Mucosa of descending colon (tissue), 3 donors: ENCODE measurements around the gene LIX1. TPM values are rescaled to one million over a fixed set of nuclear protein-coding genes. Genes with fewer than 3 reads are reported as not detected.
A peak's percentile ranks its signal among the peaks of the same experiment; 100 is the strongest.
"Not testable (repeated sequence)": the region's sequence is repeated elsewhere in the genome, so short reads cannot be mapped to it uniquely, and the experiment has no call there.

Source experiments
- ATAC-seq: fragments of 200-7000 bp; cut with Tn5 transposase; one replicate; pipeline ENCODE4 v1.9.1; 2020; ENCODE audit warnings: mild to moderate bottlenecking, moderate library complexity
- DNase-seq, 3 donors: peaks; one replicate each; pipeline ENCODE4 v3.0.0-alpha.2; 2020
- H3K36me3 ChIP-seq: fragments of 200-600 bp; one replicate; pipeline ENCODE4 v1.8.0; 2021; ENCODE audit warnings: low read depth, mild to moderate bottlenecking
- H3K4me1 ChIP-seq: fragments of 200-600 bp; one replicate; pipeline ENCODE4 v1.8.0; 2021; ENCODE audit warnings: low read depth, mild to moderate bottlenecking
- H3K4me3 ChIP-seq: fragments of 200-600 bp; one replicate; pipeline ENCODE4 v1.8.0; 2021; ENCODE audit warnings: mild to moderate bottlenecking
- H3K9me3 ChIP-seq: fragments of 200-600 bp; one replicate; pipeline ENCODE4 v1.8.0; 2021; ENCODE audit warnings: mild to moderate bottlenecking
- intact Hi-C, 2 donors: fragments of 100-400 bp; cut with DNase I in 1 of 2; cut with micrococcal nuclease in 1 of 2; formaldehyde crosslinking; loops; one replicate each; pipeline versions ENCODE4 v1.11.0 to v1.11.1; 2022; cut with DNase I, micrococcal nuclease
- long read RNA-seq, 2 donors: library from polyadenylated mRNA; unstranded; transcript quantifications; one replicate each; pipeline ENCODE4 v2.0.0, GENCODE V29; 2019 to 2021
- total RNA-seq, 3 donors: library from RNA; stranded (reverse); fragmentation: NEBNext Ultra II Directional in 2 of 3; extraction: Animal tissue kit (Norgen Biotek cat#: 25700) in 2 of 3; gene quantifications; one replicate each; pipeline versions ENCODE4 v1.2.1 to v1.2.4, GENCODE V29; 2021 to 2023
- TF ChIP-seq, protein P1 (sequence below): fragments of 200-600 bp; IDR thresholded peaks from one replicate; pipeline ENCODE4 v1.8.0; 2022; ENCODE audit warnings: antibody characterized with exemption, mild to moderate bottlenecking
- donor health status: DM: no; HTN: no; CAD: no; lungs with moderate emphysema.
- donor health status: DM: no; HTN: no; CAD: no.
- donor health status: DM: no; HTN: yes; CAD: no.

LIX1 gene
- 1 to 10 TPM in 1 of 3 donors, not detected in 2; 1.7 TPM for total RNA-seq
- long read RNA-seq, donor 1, full-length matches to known transcripts, result 2 of 2 reads
- long read RNA-seq, donor 1, partial matches to known transcripts, result 0 of 2 reads
- long read RNA-seq, donor 1, other reads (novel, unspliced or antisense), result 0 of 2 reads
- long read RNA-seq, donor 2, result 0 reads

DNA sequence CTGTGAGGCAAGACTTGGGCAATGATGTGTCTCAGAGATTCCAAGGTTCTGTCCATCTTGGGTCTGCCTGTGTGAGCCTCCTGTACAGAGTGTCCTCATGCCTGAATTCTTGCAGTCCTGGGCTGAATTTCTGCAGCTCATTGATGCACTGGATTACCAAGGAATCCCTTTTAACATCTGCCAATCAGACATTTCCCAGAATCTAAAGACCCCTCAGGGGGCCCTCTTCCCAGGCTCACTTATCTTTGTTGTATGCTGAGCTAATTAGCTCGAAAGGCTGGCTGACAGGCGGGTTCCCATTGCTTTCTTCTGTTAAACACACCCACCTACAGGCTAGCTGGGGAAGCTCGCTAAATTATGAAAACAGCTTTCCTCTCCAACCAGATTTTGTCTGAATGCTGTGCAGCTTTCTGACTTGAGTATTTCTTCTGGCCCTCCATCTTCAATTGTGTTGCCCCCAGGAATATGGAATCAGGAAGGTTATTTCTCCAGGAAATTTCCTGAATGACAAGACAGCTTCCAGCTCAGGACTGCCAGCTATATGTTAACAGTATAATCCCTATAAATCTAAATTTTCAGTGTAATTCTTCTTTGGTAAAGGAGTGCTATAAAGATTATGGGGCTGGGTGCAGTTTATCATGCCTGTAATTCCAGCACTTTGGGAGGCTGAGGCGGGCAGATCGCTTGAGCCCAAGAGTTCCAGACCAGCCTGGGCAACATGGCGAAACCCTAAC, at the start of gene LIX1:
LIX1 (minus strand) TSS at position 91 of the 734 bp plus-strand sequence; CDS start at position 56, 35 bp downstream.
- Histone ChIP-seq H3K9me3 (no peaks in the 10 kb centered on the region), H3K4me3 (no peak within 1 kb of the TSS), H3K36me3 (no peaks in the 10 kb centered on the region), H3K4me1 (no peaks in the 10 kb centered on the region)
- DNase-seq, result peak in 1 of 3 donors; percentile 53
- ATAC-seq, result peak; percentile 68
- TF ChIP-seq, protein P1, sequence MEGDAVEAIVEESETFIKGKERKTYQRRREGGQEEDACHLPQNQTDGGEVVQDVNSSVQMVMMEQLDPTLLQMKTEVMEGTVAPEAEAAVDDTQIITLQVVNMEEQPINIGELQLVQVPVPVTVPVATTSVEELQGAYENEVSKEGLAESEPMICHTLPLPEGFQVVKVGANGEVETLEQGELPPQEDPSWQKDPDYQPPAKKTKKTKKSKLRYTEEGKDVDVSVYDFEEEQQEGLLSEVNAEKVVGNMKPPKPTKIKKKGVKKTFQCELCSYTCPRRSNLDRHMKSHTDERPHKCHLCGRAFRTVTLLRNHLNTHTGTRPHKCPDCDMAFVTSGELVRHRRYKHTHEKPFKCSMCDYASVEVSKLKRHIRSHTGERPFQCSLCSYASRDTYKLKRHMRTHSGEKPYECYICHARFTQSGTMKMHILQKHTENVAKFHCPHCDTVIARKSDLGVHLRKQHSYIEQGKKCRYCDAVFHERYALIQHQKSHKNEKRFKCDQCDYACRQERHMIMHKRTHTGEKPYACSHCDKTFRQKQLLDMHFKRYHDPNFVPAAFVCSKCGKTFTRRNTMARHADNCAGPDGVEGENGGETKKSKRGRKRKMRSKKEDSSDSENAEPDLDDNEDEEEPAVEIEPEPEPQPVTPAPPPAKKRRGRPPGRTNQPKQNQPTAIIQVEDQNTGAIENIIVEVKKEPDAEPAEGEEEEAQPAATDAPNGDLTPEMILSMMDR, result no peak
- intact Hi-C loops, result no loop called here

DNA sequence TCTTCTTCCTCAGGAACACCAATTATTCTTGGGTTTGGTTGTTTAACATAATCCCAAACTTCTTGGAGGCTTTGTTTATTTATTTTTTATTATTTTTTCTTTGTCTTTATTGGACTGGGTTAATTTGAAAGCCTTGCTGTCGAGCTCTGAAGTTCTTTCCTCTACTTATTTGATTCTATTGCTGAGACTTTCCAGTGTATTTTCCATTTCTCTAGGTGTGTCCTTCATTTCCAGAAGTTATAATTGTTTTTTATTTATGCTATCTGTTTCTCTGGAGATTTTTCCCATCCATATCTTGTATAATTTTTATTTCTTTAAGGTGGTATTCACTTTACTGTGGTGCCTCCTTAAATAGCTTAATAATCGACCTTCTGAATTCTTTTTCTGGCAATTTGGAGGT, 49.5 kb upstream of the LIX1 start:
- DNase-seq (no peak), ATAC-seq (no peak)
- H3K9me3 ChIP-seq, result no peaks in the 10 kb centered on the region
- TF ChIP-seq, protein P1, result no peak
- H3K36me3 ChIP-seq, result no peaks in the 10 kb centered on the region
- no peaks in the 10 kb centered on the region for H3K4me1 ChIP-seq
- no peak overlapping the region for H3K4me3 ChIP-seq
- intact Hi-C loops, result no loop called here

DNA sequence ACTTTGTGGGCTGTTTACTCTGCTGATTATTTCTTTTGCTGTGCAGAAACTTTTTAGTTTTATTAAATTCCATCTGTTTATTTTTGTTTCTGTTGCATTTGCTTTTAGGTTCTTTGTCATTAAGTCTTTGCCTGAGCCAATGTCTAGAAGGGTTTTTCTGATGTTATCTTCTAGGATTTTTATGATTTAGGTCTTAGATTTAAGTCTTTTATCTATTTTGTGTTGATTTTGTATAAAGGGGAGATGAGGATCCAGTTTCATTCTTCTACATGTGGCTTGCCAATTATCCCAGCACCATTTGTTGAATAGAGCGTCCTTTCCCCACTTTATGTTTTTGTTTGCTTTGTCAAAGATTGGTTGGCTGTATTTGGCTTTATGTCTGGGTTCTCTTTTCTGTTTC, 47.1 kb upstream of the LIX1 start:
- H3K4me1 ChIP-seq, intact Hi-C loops, H3K9me3 ChIP-seq, H3K36me3 ChIP-seq, ATAC-seq, H3K4me3 ChIP-seq, DNase-seq: not testable (repeated sequence)

DNA sequence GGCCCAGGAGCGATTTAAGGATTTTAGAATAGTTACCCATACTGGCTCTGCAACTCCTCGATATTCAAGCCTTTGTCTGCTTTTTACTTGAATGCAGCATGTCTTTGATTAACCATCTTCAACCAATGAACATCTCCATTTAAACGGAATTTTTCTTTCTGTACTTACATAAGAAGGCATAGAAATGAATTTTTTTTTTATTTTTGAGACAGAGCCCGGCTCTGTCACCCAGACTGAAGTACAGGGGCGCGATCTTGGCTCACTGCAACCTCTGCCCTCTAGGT, 41.5 kb upstream of the LIX1 start:
- H3K36me3 ChIP-seq, result no peaks in the 10 kb centered on the region
- no peak for ATAC-seq
- TF ChIP-seq, protein P1, result no peak
- H3K4me3 ChIP-seq, result peak overlapping the region; percentile 73
- no peaks in the 10 kb centered on the region for H3K4me1 ChIP-seq
- H3K9me3 ChIP-seq, result no peaks in the 10 kb centered on the region
- intact Hi-C loops, result no loop called here
- no peak for DNase-seq

DNA sequence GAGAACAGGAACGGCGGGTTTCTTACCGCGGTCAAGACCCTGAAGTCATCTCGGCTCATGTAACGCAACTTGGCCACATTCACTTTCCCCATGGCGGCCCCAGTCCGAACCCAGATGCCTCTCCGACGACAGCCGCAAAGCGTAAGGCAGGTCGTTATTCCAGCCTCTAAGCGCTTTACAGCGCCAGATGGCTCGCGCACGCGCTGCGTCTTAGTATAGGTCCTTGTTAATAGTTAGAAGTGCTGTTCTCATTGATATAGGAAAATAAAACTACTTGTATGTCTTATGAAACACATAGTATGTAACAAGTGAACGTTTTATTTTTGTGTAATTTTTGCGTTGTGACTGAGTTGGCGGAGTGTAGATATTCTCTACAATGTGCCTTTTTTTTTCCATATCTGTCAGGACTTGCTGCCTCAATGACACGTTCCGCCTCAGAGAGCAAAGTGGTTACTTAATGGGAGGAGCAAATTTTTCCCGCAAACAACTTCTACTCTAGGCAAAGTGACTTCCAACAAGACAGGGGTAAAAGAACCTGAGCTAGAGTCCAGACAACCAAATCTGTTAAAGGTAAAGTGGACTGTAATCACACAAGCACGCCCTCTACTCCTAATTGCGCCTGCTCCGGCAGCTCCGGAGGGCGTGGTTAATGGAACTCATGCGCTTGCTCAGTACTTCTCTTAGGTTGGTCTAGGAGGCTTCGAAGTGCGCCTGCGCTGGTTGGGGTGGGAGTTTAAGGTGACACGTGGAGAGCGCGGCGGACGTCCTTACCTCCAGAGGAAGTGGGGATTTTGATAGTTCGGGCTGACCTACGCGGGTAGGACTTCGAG, 40.9 kb upstream of the LIX1 start, which contains the start of gene RIOK2:
RIOK2 (minus strand) TSS at position 148 of the 830 bp plus-strand sequence; CDS start at position 92, 56 bp downstream.
- peak within 1 kb of the TSS; percentile 73 for H3K4me3 ChIP-seq
- no peaks in the 10 kb centered on the region for H3K4me1 ChIP-seq
- ATAC-seq (peak; percentile 97), DNase-seq (peak; percentile 94 to 97 (median 97))
- TF ChIP-seq, protein P1, result no peak
- no peaks in the 10 kb centered on the region for H3K9me3 ChIP-seq
- H3K36me3 ChIP-seq, result no peaks in the 10 kb centered on the region
- intact Hi-C loops, result no loop called here
